NCI-H82 treated with DMSO at 0.1 percent for 48 hours (cell line): ENCODE measurements around the gene MTHFD2L.
"Not testable (repeated sequence)": the region's sequence is repeated elsewhere in the genome, so short reads cannot be mapped to it uniquely, and the experiment has no call there.

Source experiments
- DNase-seq: peaks from one replicate; lab custom pipeline; 2025; ENCODE audit not compliant: unreplicated experiment; lab: John Stamatoyannopoulos, UW

Gene MTHFD2L

DNA sequence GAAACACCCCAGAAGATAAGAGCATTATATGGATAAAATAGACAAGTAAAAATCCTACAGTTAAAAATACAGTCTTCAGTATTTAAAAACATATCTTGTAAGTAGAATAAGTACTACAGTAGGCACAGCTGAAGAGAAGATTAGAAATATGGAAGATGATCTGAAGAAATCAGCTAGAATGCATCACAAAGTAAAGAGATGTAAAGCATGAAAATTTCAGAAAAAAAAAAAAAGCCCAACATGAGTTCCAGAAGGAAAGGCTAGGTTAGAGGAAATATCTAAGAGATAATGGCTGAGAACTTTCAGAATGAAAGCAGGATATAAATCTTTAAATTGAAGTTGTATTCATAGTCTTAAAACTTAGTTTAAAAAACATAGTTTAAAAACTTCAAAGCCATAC, 171.4 kb downstream of the MTHFD2L start:
- no peak for DNase-seq

DNA sequence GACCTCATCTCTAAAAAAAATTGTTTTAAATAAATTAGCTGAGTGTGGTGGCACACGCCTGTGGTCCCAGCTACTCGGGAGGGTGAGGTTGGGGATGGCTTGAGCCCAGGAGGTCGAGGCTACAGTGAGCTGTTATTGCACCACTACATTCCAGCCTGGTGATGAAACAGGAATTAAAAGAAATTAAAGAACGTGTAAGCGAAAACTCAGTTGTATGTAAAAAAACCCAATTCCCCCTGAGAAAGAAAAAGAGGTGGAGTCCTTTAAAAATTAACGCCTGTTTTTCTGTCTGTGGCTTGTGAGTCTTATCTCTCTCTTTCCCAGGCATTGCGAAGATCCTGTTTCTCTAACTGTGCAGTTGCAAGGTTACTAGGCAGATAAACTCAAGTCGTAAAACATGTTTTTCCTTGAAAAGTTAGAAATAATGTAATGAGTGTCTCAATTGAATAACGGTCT, 172.4 kb downstream of the MTHFD2L start:
- DNase-seq: no peak

DNA sequence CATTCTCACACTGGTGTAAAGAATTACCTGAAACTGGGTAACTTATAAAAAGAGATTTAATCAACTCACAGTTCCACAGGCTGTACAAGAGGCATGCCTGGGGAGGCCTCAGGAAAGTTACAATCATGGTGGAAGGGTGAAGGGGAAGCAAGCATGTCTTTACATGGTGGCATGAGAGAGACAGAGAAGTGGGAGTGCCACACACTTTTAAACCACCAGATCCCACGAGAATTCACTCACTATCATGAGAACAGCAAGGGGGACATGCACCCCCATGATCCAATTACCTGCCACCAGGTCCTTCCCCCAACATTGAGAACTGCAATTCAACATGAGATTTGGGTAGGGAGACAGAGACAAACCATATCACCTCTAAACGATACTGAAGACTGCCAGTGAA, 173.3 kb downstream of the MTHFD2L start:
- DNase-seq: no peak

DNA sequence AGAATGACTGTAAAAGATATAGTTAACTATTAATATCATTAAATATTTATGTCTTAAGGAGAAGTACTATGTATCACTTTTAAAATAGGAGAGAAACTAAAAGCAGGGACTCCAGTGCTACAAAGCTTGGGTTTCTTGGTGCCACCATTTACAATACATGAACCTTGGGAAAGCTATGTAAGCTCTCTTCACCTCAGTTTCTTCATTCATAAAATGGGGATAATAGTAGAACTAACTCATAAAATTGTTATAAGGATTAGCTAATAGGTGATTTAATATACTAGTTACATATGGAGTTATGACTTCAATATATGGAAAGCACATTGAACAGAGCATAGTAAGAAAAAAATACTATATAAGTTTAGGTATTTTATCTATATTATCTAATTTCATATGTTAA, 174.0 kb downstream of the MTHFD2L start:
- no peak for DNase-seq

DNA sequence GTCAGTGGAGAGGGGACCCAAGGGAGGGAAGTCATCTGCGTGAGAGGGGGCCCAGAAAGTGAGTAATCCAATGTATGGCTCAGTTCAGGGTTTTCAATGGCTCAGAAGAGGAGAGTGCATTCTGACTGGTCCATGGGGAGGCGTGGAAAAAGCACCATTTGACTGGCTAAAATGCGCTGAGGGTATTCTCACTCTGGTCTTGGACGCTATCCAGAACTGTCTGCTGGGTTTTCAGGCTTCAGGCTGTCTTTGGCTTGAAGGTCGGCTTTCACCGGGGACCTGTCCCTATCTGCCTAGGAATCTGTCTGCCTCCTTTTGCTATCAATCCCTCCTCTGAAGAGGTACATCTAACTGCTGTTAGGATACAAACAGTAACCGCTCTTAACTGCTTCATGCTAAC, 176.7 kb downstream of the MTHFD2L start:
- DNase-seq: no peak

DNA sequence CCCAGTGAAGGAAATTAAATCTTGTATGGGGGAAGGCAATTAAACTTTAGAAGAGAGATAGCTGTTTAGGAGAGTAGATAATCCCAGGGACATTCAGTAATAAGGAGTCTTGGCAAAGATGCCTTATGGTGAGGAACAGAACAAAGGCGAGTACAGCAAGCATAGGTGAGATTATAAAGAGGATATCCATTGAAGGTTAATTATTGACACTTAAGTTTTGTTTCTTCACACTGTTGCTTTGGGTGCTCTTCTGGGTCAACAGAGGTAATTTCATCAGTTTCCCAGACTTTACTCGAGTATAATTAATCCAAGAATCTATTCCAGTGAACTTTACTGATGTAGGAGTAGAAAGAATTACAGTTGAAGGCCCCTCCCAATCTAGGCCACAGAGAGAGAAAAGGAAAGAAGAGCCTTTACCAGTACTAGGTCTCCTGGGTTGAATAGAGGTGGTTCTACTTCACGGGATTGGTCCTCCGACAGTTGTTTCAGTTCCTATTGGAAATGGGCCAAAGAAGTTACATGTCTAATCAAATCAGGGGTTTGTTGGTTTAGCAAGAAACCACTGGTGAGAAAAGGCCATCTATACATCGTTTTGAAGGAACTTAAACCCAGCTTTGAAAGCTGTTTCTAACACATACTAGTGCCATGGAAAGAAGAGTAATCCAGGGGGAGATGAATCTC, 177.6 kb downstream of the MTHFD2L start:
- no peak for DNase-seq

DNA sequence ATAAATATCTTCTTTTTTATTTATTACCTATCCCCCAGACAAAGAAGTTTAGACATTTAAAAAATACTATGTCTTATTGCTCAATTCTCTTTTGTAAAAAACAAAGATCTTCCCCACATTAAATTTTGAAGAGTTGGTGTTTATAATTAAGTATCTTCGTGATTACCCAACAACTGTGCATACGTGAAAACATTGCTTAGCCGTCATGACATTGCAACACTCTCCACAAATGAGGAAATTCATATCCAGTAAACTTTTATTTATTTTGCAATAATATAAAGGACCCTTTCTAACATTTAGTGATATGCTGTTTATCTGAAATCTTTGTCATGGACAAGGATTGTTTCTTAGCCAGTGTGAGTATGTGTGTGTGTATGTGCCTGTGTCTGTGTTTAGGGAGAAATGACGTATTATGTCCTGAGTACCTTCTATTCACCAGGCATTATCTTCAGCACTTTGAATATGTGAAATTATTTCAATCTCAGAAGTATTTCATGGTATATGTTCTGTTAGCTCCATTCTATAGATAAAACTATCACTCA, 180.9 kb downstream of the MTHFD2L start:
- no peak for DNase-seq

DNA sequence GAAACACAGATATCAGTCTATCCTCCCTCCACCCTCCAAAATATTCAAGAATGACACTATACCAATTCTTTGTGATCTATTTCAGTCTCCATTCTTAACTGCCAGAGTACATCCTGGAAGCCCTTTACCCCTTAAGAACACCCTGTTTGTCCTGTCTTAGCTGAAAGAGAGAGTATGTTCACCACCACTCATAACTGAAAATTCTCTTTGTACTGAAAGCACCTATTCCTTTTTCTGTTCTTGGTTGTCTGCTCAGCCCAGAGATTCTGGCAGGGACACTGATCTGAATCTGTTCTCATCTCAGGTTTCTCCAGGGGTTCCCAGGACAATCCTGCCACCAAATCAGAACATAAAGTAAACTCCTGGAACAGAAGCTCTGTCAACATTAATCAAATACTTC, 181.6 kb downstream of the MTHFD2L start:
- DNase-seq: no peak

DNA sequence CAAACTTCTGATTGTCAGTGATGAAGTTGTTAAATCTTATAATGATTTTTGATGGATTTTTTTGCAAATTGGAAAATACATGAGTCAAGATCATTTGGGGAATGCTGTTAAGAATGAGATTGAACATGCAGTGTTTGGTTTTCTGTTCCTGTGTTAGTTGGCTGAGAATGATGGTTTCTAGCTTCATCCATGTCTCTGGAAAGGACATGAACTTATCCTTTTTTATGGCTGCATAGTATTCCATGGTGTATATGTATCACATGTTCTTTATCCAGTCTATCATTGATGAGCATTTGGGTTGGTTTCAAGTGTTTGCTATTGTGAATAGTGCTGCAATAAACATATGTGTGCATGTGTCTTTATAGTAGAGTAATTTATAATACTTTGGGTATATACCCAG, 182.5 kb downstream of the MTHFD2L start:
- DNase-seq: not testable (repeated sequence)

DNA sequence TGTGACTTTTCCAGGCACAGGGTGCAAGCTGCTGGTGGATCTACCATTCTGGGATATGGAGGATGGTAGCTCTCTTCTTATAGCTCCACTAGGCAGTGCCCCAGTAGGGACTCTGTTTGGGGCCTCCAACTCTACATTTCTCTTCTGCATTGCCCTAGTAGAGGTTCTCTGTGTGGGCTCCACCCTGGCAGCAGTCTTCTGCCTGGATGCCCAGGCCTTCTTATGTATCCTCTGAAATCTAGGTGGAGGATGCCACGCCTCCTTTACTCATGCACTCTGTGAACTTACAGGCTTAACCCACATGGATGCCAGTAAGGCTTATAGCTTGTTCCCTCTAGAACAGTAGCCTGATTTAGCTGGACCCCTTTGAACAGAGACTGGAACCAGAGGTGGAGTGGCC, 186.1 kb downstream of the MTHFD2L start:
- DNase-seq: no peak
